ENCODE measurements around the gene SIK3.

The SIK3 gene

GRCh38 chr11:117107701-117108590, 9.7 kb upstream of the SIK3 start:
- DNase-seq, result no peak

- DNase-seq, result no peak
Observed at GRCh38 chr11:117100556-117100955, 2.3 kb upstream of the SIK3 start.

DNA sequence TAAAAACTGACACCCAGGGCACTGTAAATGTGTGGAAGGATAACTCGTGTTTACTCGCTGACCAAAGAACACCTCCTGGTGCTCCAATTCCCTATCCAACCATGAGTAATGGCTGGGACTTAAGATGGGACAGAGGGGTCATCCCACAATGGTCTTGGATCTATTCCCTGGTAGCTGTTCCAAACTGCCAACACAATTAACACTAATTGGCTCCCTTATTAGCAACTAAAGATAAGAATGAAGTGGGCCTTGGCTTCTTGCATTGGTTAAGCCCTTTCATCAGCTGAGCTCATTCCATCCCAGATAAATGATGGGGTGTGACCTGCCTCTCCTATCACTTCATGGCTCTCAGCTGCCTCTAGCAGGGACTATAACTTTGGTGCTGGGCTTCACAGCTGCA, 1.5 kb upstream of the SIK3 start:
- DNase-seq, result no peak

- no peak for DNase-seq
Observed at GRCh38 chr11:117097389-117098268, 599 bp downstream of the SIK3 start.

- DNase-seq, result no peak
Observed at GRCh38 chr11:117097014-117097388, 1.2 kb downstream of the SIK3 start.

- peak in 1 of 2 experiments; percentile 17 for DNase-seq
Observed at GRCh38 chr11:117096201-117096991, 1.8 kb downstream of the SIK3 start.

- DNase-seq, result no peak
Observed at GRCh38 chr11:117095284-117096161, 2.7 kb downstream of the SIK3 start.

DNA sequence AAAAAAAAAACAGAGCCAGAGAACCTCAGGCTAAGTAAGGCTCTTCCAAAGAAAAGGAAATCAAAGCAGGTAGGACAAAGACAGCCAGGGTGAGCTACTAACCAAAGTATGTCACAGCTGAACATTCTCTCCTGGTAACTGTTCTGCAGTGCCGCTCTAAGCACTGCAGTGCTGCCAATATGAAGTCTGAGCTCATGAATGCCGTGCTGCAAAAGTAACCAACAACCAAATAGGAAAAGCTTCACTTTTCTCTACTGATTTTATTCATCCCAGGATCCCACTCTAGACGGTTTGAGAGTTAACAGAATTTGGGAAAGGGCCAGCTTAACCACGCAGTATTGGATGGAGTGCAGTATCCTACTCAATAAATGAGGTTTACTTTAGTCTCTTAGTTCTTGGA, 3.5 kb downstream of the SIK3 start:
- peak in 1 of 2 experiments; percentile 29 for DNase-seq

DNA sequence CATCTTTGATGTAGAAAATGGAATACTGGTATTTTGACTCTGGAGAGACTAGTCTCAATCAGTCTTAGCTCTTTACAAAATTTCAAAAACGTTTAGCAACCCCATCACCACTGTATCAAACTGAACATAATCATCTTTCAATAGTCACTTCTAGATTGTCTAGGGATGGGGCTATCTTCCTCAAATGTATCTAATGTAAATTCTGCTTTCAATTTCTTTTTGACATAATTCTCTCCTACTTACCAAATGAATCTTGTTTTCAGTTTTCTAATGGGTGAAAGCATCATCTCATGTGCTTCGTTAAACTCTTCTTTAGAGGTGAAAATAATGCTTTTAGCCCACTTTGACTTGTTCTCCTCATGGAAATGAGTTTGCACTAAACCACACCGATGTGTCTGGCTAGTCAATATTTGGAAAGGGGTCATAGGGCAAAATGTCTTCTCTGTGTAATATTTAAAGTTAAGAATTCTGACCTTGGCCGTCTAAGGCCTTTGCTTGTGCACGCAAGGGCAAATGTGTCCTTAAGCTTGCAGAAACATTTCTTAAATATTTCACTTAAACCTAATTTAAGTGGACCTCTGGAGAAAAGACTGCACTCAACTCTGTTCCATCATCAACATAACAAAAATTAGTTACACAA, 5.2 kb downstream of the SIK3 start:
- DNase-seq, result no peak

- DNase-seq, result no peak
Observed at GRCh38 chr11:117091753-117092477, 6.3 kb downstream of the SIK3 start.

DNA sequence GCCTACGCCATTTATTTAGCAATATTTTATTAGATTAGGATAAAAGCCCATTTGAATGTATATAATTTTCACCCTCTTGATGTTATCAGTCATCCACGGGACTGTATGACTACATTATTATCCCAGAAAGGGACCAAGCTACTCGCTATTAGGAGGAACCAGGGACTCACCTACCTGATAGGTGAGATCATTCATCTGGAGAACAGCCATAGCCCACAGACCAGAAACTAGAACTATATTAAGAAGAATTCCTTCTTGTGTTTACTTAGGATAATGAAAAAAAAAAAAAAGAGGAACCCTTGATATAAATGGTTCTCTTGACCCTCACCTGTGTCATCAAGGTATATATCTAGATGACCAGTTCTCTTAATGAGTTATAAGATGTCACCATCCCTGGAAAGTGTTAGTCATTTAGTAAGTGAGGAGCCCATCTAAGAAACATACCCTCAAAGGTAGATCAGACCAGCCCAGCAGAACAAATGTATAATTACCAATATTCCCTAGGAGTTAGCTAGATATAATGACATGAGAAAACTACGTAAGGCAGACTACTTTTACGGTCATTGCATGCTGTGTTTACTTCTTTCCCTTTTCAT, 8.0 kb downstream of the SIK3 start:
- no peak for DNase-seq

DNA sequence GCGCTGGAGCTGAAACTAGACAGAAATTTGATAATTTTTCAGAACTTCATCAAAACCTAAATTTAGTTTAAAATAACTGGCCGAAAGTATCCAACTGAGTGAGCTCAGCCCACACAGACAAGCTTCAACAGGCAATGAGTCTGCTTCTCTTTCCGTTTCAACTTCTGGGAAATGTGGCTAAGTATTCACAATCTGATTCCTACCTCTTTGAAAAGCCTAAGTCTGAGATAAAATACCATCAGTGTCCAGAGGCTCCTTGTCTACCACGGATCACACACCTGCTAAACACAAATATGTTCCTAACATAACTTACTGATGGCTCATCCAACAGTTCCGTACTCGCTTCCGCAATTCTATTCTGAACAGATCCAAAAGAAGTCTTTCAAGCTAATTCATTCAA, 8.5 kb downstream of the SIK3 start:
- no peak for DNase-seq

- DNase-seq, result no peak
Observed at GRCh38 chr11:117087446-117087845, 10.8 kb downstream of the SIK3 start.

DNA sequence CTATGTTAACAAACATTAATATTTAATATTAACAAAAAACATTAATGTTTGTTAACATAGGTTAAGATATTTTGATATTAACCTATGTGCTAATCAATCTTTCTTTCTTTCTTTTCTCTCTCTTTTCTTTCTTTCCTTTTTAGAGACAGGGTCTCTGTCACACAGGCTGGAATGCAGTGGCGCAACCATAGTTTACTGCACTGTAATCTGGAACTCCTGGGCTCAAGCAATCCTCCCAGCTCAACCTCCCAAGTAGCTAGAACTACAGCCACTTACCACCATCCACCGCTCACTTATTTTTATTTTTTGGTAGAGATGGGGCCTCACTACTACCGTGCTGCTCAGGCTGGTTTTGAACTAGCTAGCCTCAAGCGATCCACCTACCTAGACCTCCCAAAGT, 13.2 kb downstream of the SIK3 start:
- no peak for DNase-seq

DNA sequence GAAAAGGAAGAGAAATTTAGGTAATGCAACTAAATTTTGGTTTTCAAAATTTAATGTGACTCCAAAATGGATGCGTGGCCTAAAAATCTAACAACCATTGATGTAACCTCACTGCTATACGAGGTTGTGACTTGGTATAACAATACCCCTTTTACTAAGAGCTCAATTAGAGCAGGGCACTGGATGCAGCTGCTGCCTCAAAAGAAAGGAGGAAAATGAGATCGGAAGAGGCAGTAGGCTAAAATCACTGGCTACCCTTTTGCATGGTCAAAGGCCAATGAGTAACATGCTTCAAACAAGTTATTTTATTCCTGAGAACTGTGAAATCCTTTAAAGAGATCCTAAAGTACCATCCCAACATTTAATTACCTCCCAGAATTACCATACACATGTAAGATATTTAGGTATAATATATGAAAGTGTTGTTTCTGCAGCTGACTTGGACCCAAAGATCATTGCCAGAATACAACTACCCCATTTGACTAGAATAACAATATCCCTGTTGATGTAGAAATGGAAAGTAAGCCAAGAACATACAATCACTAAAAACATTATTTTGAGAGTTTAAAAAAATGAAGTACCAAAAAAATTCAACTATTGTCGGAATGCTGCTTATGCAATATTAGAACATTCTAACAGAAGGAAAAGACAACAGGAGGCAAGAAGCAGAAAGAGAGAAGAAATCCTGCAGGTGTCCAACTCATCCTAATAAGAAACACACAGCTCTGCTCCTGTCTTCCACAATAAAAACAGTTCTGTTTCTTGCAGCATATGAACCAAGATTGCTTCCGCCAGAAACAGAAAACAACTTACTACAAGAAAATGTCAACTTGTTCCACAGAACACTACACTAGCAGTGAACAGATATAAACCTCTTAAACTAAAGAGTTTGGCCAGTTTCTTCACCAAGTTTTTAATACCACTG, 15.0 kb downstream of the SIK3 start:
- DNase-seq, result no peak

DNA sequence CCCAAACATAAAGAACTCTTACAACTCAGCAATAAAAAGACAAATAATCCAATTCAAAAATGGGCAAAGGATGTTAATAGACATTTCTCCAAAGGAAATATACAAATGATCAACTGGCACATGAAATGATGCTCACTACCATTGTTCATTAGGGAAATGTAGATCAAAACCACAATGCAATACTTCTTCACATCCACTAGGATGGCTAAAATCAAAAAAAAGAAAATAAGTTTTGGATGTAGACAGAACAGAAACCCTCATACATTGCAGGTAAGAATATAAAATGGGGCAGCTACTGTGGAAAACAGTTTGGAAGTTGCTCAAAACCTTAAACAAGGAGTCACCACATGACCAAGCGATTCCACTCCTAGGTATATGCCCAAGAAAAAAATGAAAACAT, 16.3 kb downstream of the SIK3 start:
- DNase-seq, result no peak

GRCh38 chr11:117080370-117080769, 17.9 kb downstream of the SIK3 start:
- DNase-seq, result no peak

DNA sequence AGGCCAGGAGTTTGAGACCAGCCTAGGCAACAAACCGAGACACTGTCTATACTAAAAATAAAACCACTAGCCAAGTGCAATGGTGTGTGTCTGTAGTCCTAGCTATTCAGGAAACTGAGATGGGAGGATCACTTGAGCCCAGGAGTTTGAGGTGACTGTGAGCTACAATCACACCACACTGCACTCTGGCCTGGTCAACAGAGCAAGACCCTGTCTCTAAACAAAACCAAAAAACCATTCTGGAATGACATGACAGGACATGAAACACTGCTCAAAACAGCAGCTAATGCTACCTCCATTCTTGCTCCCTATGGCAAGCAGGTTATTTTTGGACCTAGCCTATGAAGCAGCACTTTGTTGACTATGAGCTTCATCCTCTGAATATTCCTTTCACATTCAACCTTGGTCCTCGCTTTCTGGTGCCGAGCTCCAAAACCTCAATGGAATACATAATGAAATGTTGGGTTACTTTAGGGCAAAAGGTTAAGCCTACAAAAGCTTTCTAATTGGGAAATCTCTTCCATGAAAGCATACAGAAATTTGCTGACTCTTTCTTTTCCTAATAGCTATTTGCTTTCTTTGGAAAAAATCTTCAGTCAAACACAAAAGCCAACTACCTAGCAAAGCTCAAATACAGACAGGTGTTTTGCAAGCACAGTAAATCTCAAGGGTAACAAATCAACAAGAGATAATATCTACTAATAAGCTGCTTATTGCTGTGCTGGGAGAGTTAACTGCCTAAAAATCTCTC, 21.1 kb downstream of the SIK3 start:
- no peak for DNase-seq

DNA sequence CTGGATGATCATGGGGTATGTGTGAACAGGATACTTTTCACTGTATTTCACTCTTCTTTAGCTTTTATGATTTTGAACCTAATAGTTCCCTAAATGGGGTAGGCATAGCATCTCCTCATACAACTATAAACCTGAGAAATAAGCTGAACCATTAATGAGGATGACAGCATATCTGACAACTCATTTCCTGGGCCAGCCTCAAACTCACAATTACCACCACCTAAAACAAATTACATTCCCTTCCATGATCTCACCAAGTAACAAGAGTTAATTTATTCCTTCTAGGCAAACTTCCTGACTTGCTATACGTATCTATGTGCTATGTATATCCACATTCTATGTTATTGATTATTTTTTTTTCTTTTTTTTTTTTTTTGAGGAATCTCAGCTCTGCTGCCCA, 23.0 kb downstream of the SIK3 start:
- DNase-seq, result no peak

Data from cerebellar nuclear complex (tissue), 1 donor.